SU-DHL-6 (cell line): Measurements from ENCODE around the gene GOLGA1.

Experiments
- H2AFZ ChIP-seq: fragments of 200-600 bp; sonication (generic); 2 replicates; pipeline ENCODE4 v1.6.1; 2014; ENCODE audit warnings: low read depth, mild to moderate bottlenecking, moderate library complexity, mixed read lengths, antibody characterized with exemption, low read length; ENCODE audit not compliant: severe bottlenecking
- H3F3A ChIP-seq: fragments of 200-600 bp; shearing (Covaris generic); 2 replicates; pipeline ENCODE4 v1.6.0; 2016; ENCODE audit warnings: antibody characterized with exemption, mild to moderate bottlenecking; ENCODE audit not compliant: insufficient read depth
- H3K27ac ChIP-seq: fragments of 200-600 bp; sonication (generic); 2 replicates; pipeline ENCODE4 v1.5.1; 2016; ENCODE audit warnings: low read depth, mild to moderate bottlenecking, low read length, moderate library complexity, mixed read lengths
- H3K27me3 ChIP-seq: fragments of 200-600 bp; sonication (generic), shearing (Covaris generic); 2 replicates; pipeline ENCODE4 v1.6.0; 2014; ENCODE audit warnings: mild to moderate bottlenecking, low read length
- H3K36me3 ChIP-seq: fragments of 200-600 bp; sonication (generic); 2 replicates; pipeline ENCODE4 v1.6.1; 2014; ENCODE audit warnings: mild to moderate bottlenecking, low read length, mixed read lengths
- H3K4me2 ChIP-seq: fragments of 300-600, 200-600 bp; shearing (Covaris generic), sonication (generic); 2 replicates; pipeline ENCODE4 v1.6.0; 2014; ENCODE audit warnings: low read length, low read depth, mild to moderate bottlenecking; ENCODE audit not compliant: poor library complexity, severe bottlenecking
- H3K4me3 ChIP-seq: fragments of 200-600 bp; sonication (generic); 2 replicates; pipeline ENCODE4 v1.5.1; 2014; ENCODE audit warnings: antibody characterized with exemption, low read length, mild to moderate bottlenecking, mixed read lengths; ENCODE audit not compliant: insufficient read depth, poor library complexity, severe bottlenecking
- H3K79me2 ChIP-seq: fragments of 200-600 bp; sonication (generic); 2 replicates; pipeline ENCODE4 v1.6.1; 2014; ENCODE audit warnings: mild to moderate bottlenecking, low read length, moderate library complexity; ENCODE audit not compliant: insufficient read depth
- H3K9ac ChIP-seq: fragments of 200-600 bp; sonication (generic); 2 replicates; pipeline ENCODE4 v1.7.0; 2014; ENCODE audit warnings: mild to moderate bottlenecking, low read length
- H3K9me2 ChIP-seq: fragments of 200-600 bp; sonication (generic); replicated peaks from 2 replicates; pipeline ENCODE4 v1.6.1; 2014; ENCODE audit warnings: low read length; ENCODE audit not compliant: insufficient read depth
- H3K9me3 ChIP-seq: fragments of 200-600 bp; sonication (generic); 2 replicates; pipeline ENCODE4 v1.6.1; 2014; ENCODE audit warnings: low read length, mixed read lengths; ENCODE audit not compliant: insufficient read depth
- H4K20me1 ChIP-seq: fragments of 200-600 bp; sonication (generic); 2 replicates; pipeline ENCODE4 v1.6.1; 2014; ENCODE audit warnings: low read depth, mild to moderate bottlenecking, antibody characterized with exemption, low read length, moderate library complexity, mixed read lengths
- CTCF ChIP-seq: fragments of 200-600 bp; sonication (generic); IDR thresholded peaks from one replicate; pipeline ENCODE4 v1.5.1; 2017; ENCODE audit warnings: antibody characterized with exemption, mild to moderate bottlenecking, low read length, moderate library complexity; ENCODE audit not compliant: insufficient read depth, poor library complexity, severe bottlenecking
- EZH2phosphoT487 ChIP-seq: fragments of 200-600 bp; sonication (generic), shearing (Covaris generic); conservative IDR thresholded peaks from 2 replicates; pipeline ENCODE4 v1.6.1; 2018; ENCODE audit warnings: mild to moderate bottlenecking, antibody characterized with exemption, low read length, moderate library complexity, mixed read lengths

Gene GOLGA1

DNA sequence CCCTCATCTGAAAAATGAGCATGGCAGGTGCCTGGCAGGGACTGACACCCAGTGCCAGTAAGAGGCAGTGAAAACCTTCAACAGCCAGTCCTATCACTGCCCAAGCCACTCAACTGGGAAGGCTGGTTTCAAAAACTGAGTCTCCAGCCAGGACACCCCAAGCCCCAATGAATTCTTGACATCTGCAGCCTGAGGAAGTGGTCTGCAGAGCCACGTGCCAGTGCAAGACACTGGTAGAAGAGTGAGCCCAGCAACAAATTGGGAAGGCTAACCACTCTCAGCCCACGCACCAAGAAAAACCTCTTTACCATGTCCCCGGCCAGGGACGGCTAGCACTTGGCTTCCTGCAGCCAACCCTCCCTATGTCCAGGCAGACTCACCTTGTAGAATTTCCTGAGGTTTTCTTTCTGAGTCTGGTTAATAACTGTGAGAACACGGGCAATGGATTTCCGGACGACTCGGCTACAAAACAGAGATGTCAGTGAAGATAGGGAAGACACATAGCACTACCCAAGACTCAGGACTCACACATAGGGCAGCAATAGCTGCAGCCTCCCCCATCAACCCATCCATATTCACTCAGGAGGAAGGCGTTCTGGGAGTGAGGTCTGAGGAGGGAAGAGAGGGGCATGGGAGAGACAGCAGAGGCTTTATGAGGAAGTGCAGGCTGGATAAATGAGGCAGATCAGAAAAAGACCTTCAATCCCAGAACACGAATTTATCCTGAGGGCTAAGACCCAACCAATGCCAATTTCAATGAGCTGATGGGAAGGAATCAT is 80.9 kb downstream of the GOLGA1 start:
- Histone ChIP-seq H3K36me3 (peaks cover 14% of the 10 kb centered on the region), H3K4me2 (peak overlapping the region; percentile 76), H2AFZ (no peak overlapping the region), H3K27ac (no peak overlapping the region), H3F3A (peaks cover 58% of the 10 kb centered on the region), H3K4me3 (peak overlapping the region; percentile 74), H3K27me3 (no peaks in the 10 kb centered on the region), H3K9ac (peak overlapping the region; percentile 93), H4K20me1 (peaks cover 24% of the 10 kb centered on the region; the same call in 1 of the 2 replicates), H3K9me2 (no peaks in the 10 kb centered on the region), H3K79me2 (peaks cover 28% of the 10 kb centered on the region), H3K9me3 (no peaks in the 10 kb centered on the region)
- TF ChIP-seq EZH2phosphoT487: no peak
- TF ChIP-seq CTCF: no peak

DNA sequence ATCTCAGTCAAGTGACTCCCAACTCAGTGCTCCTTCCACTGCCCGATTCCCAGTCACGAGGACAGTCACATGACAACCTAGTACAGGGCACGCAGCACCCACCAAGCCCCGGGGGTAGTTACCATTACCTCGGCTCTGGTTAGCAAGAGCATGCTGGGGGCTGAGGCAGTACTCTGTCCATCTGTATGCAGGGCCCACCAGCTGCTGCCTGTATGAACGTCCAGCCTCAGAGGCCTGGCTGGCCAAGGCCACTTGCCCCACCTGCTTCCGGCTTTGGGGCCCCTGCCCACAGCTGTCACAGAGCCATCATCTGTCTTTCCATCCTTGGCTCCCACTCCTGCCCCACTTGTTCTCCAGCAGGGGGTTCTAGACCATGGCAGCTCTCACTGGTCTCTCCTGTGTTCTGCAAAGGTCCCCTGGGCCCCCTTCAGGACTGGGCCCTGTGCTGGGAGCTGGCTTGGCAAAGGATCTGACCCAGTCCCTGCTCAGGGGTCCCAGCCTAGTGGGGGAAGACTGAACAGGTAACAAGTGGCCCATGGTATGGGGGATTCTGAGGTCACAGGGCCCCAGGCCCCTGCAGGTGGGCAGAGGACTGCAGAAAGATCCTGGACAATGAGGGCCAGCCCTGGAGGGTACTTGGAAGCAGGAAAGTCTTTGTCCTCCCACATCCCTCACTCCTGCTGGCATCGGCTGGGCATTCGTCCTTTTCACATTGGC is 82.4 kb downstream of the GOLGA1 start:
- no peaks in the 10 kb centered on the region for H3K9me3 ChIP-seq
- peaks cover 61% of the 10 kb centered on the region for H3F3A ChIP-seq
- H3K27ac ChIP-seq: no peak overlapping the region
- peaks cover 14% of the 10 kb centered on the region for H3K36me3 ChIP-seq
- H3K27me3 ChIP-seq: no peaks in the 10 kb centered on the region
- H3K4me3 ChIP-seq: no peak overlapping the region
- no peak overlapping the region for H3K9ac ChIP-seq
- H4K20me1 ChIP-seq: peaks cover 24% of the 10 kb centered on the region; the same call in 1 of the 2 replicates
- H3K9me2 ChIP-seq: no peaks in the 10 kb centered on the region
- no peak overlapping the region for H2AFZ ChIP-seq
- no peak overlapping the region for H3K4me2 ChIP-seq
- H3K79me2 ChIP-seq: peaks cover 28% of the 10 kb centered on the region
- TF ChIP-seq EZH2phosphoT487 (no peak), CTCF (no peak)

DNA sequence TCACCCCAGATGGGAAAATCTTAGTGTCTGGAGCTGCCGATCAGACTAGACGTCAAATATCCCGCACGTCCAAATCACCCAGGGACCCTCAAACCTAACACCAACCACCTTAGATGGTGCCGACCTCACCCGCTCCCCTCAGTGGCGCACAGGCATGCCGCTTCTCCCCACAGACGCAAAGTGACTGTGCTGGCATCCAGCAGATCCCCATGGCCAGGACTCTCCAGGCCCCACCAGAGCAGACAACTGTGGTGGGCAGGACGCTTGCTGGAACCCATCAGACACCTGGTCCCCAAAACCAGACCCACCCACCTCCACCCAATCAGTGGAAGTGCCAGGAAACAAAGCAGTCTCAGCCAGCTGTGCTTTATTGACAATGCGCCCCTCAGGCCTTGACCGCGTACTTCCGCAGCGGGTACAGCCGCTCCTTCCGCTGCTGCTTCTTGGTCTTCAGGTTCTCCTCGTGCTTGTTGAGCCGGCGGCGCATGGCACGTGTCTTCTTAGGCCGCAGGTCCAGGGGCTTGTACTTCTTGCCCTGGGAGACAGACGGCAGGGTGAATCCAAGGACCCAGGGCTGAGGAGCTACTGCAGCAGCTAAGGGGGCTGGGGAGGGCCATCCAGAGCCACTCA is 83.2 kb downstream of the GOLGA1 start:
- no peaks in the 10 kb centered on the region for H3K27me3 ChIP-seq
- no peak overlapping the region for H2AFZ ChIP-seq
- peaks cover 53% of the 10 kb centered on the region for H3F3A ChIP-seq
- no peak overlapping the region for H3K27ac ChIP-seq
- no peak overlapping the region for H3K4me2 ChIP-seq
- no peaks in the 10 kb centered on the region for H3K9me3 ChIP-seq
- no peak overlapping the region for H3K9ac ChIP-seq
- peaks cover 28% of the 10 kb centered on the region for H3K79me2 ChIP-seq
- no peak overlapping the region for H3K4me3 ChIP-seq
- H4K20me1 ChIP-seq: peaks cover 24% of the 10 kb centered on the region; the same call in 1 of the 2 replicates
- H3K36me3 ChIP-seq: peaks cover 14% of the 10 kb centered on the region
- TF ChIP-seq EZH2phosphoT487 (no peak), CTCF (no peak)
- no peaks in the 10 kb centered on the region for H3K9me2 ChIP-seq
